Heart left ventricle (tissue), 16 donors: ENCODE results near the gene WRAP73. TPM values are rescaled to one million over a fixed set of nuclear protein-coding genes. Genes with fewer than 3 reads are reported as not detected.
A peak's percentile ranks its signal among the peaks of the same experiment; 100 is the strongest.

Experiments
- ATAC-seq, 4 donors: fragments of 200-7000 bp; cut with Tn5 transposase; one replicate each; pipeline ENCODE4 v1.9.1; 2020 to 2022; ENCODE audit warnings: moderate library complexity in 4 of 4, mild to moderate bottlenecking in 3 of 4, moderate number of reproducible peaks in 1 of 4
- DNase-seq, 5 donors: peaks; one replicate each; pipeline ENCODE4 v3.0.0-alpha.2; 2020
- H3K27ac ChIP-seq, 12 donors: fragments of 200-600 bp; sonication (generic) in 4 of 12; one replicate each; pipeline versions ENCODE4 v1.5.0 to v1.8.0; 2016 to 2022; ENCODE audit warnings: mild to moderate bottlenecking in 2 of 12
- H3K27me3 ChIP-seq, 9 donors: fragments of 200-600 bp; sonication (generic) in 2 of 9; one replicate each; pipeline versions ENCODE4 v1.5.1 to v1.8.0; 2016 to 2022; ENCODE audit warnings: mild to moderate bottlenecking in 3 of 9
- H3K36me3 ChIP-seq, 9 donors: fragments of 200-600 bp; sonication (generic) in 2 of 9; one replicate each; pipeline versions ENCODE4 v1.5.0 to v1.8.0; 2018 to 2022; ENCODE audit warnings: mild to moderate bottlenecking in 2 of 9
- H3K4me1 ChIP-seq, 12 donors: fragments of 200-600 bp; sonication (generic) in 4 of 12; one replicate each; pipeline versions ENCODE4 v1.5.0 to v1.8.0; 2016 to 2022; ENCODE audit warnings: mild to moderate bottlenecking in 3 of 12
- H3K4me3 ChIP-seq, 12 donors: fragments of 200-600 bp; sonication (generic) in 4 of 12; one replicate each; pipeline versions ENCODE4 v1.5.0 to v1.8.0; 2017 to 2022; ENCODE audit warnings: mild to moderate bottlenecking in 9 of 12, moderate library complexity in 4 of 12
- H3K9me3 ChIP-seq, 12 donors: fragments of 200-600 bp; sonication (generic) in 4 of 12; one replicate each; pipeline versions ENCODE4 v1.5.0 to v1.8.0; 2016 to 2022; ENCODE audit warnings: mild to moderate bottlenecking in 1 of 12
- CTCF ChIP-seq, 12 donors: fragments of 200-600 bp; sonication (generic) in 4 of 12; IDR thresholded peaks; one replicate each; pipeline versions ENCODE4 v1.5.0 to v1.8.0; 2018 to 2022; ENCODE audit warnings: antibody characterized with exemption in 12 of 12, mild to moderate bottlenecking in 5 of 12
- POLR2A ChIP-seq, 2 donors: fragments of 450-650 bp; IDR thresholded peaks; one replicate each; pipeline ENCODE4 v1.6.1; 2017; ENCODE audit warnings: antibody characterized with exemption in 2 of 2, mild to moderate bottlenecking in 2 of 2, moderate library complexity in 2 of 2
- WGBS, 4 donors: extraction: QIAGEN DNeasy Blood & Tissue Kit in 2 of 4; methylation state at CpG; one replicate each; pipeline versions ENCODE4 v1.1.5 to v1.1.7; 2013 to 2018; 5-methylcytosine and 5-hydroxymethylcytosine counted together
- intact Hi-C, 10 donors: fragments of 100-400 bp; cut with DNase I; formaldehyde crosslinking; loops; one replicate each; pipeline versions ENCODE4 v1.11.1 to v1.14.2; 2022
- polyA plus RNA-seq, 2 donors: library from polyadenylated mRNA; stranded (reverse); fragments of 200-250 nt; gene quantifications; one replicate each; pipeline ENCODE4 v1.2.3, GENCODE V29; 2013
- total RNA-seq, 9 donors: library from RNA; depleted of rRNA in 2 of 9; stranded (reverse); fragments of >200 nt in 2 of 9; fragmentation: NEBNext Ultra II Directional in 3 of 9; extraction: Animal tissue kit (Norgen Biotek cat#: 25700) in 3 of 9; gene quantifications; one replicate each; pipeline versions ENCODE4 v1.1.0 to v1.2.4, GENCODE V29; 2016 to 2023
- donor health status: ischemic (EF 13 %, LVEDD 7.1; RV severe dilation, severe dysfunction).
- donor health status: healthy with polysubstance abuse.
- donor health status: DM: no; HTN: yes; CAD: no.
- donor health status: DM: no; HTN: no; CAD: no.
- donor health status: ischemic (EF 25% LVEDD 6.9; RV normal size, moderate dysfunction).
- donor health status: ischemic (EF 25% LVEDD 5.7; RV mildly dilated, moderate dysfunction).
- donor health status: healthy.
- donor health status: DM: yes; HTN: yes; CAD: no.
- donor health status: ischemic (EF 35%, LVEDD 5.7; RV mildly dilated, moderate dysfunction).
- donor health status: nonischemic (EF 11% LVEDD 7.7; RV severe dilation, severe dysfunction).
- donor health status: DM: yes; HTN: yes; CAD: no.
- donor health status: PGD.
- donor health status: ischemic (EF 29% LVEDD 5.4; RV normal size, mild dysfunction).
- donor health status: nonischemic (EF 23%, LVEDD 6.1; RV moderate dilation, normal function).

The WRAP73 gene
- total and polyA plus RNA-seq, 11 donors = 8.5 to 21.6 (median 11.3) TPM

- peaks cover 0 to 97% (median 77%) of the 10 kb centered on the region in 9 donors for H3K36me3 ChIP-seq
- 90 to 98% (median 96%) methylated on average over 11 of the region's 11 CpGs for WGBS, 4 donors
- DNase-seq = no peak
- TF ChIP-seq CTCF (IDR thresholded peaks at IDR 0.05) (no peak), POLR2A (IDR thresholded peaks at IDR 0.05) (no peak)
- H3K4me3 ChIP-seq = no peak overlapping the region
- intact Hi-C loops = no loop called here
- H3K27ac ChIP-seq = no peak overlapping the region
- no peaks in the 10 kb centered on the region for H3K27me3 ChIP-seq
- no peaks in the 10 kb centered on the region for H3K4me1 ChIP-seq
- no peaks in the 10 kb centered on the region for H3K9me3 ChIP-seq
- no peak for ATAC-seq
These were observed 13.4 kb downstream of the WRAP73 start for GRCh38 chr1:3636531-3636930.

- Histone ChIP-seq H3K9me3 (no peaks in the 10 kb centered on the region), H3K27ac (no peak overlapping the region), H3K27me3 (no peaks in the 10 kb centered on the region), H3K36me3 (peaks cover 0 to 97% (median 78%) of the 10 kb centered on the region in 9 donors), H3K4me3 (no peak overlapping the region), H3K4me1 (no peaks in the 10 kb centered on the region)
- DNase-seq = no peak
- intact Hi-C loops = no loop called here
- TF ChIP-seq CTCF (IDR thresholded peaks at IDR 0.05) = no peak
- TF ChIP-seq POLR2A (IDR thresholded peaks at IDR 0.05) = no peak
- WGBS, 4 donors = 91 to 95% (median 94%) methylated on average over 14 of the region's 14 CpGs
- ATAC-seq = no peak
These were observed 13.8 kb downstream of the WRAP73 start for GRCh38 chr1:3636080-3636479.

GRCh38 chr1:3634059-3634800 is 15.7 kb downstream of the WRAP73 start:
- H3K4me3 ChIP-seq = no peak overlapping the region
- H3K27ac ChIP-seq = no peak overlapping the region
- DNase-seq (peak in 1 of 5 donors; percentile 17), ATAC-seq (no peak)
- peaks cover 0 to 7% (median 0%) of the 10 kb centered on the region in 12 donors for H3K4me1 ChIP-seq
- no peaks in the 10 kb centered on the region for H3K9me3 ChIP-seq
- intact Hi-C loops = no loop called here
- TF ChIP-seq CTCF (IDR thresholded peaks at IDR 0.05) (no peak), POLR2A (IDR thresholded peaks at IDR 0.05) (no peak)
- 91 to 96% (median 94%) methylated on average over 20 to 22 of the region's 22 CpGs for WGBS, 4 donors
- H3K27me3 ChIP-seq = no peaks in the 10 kb centered on the region
- H3K36me3 ChIP-seq = peaks cover 0 to 99% (median 95%) of the 10 kb centered on the region in 9 donors

- Histone ChIP-seq H3K9me3 (no peaks in the 10 kb centered on the region), H3K4me3 (no peak overlapping the region), H3K36me3 (peaks cover 0 to 99% (median 95%) of the 10 kb centered on the region in 9 donors), H3K27ac (no peak overlapping the region), H3K27me3 (no peaks in the 10 kb centered on the region), H3K4me1 (peaks cover 0 to 7% (median 0%) of the 10 kb centered on the region in 12 donors)
- DNase-seq (peak in 1 of 5 donors; percentile 20), ATAC-seq (no peak)
- intact Hi-C loops = no loop called here
- no peak for TF ChIP-seq POLR2A (IDR thresholded peaks at IDR 0.05)
- WGBS, 4 donors = 90 to 95% (median 93%) methylated on average over 20 to 28 of the region's 28 CpGs
These were observed 16.4 kb downstream of the WRAP73 start for GRCh38 chr1:3633344-3634058.
